K562 (cell line): ENCODE measurements around the gene JAG2.

ENCODE experiments used
- E2F6 ChIP-seq, 2 experiments: IDR thresholded peaks; 2 replicates each; pipeline ENCODE4 v1.6.1; 2011; ENCODE audit warnings: borderline replicate concordance in 1 of 2, control low read depth in 1 of 2, low read depth in 1 of 2, low read length in 1 of 2, mild to moderate bottlenecking in 1 of 2, mixed read lengths in 1 of 2, moderate library complexity in 1 of 2; ENCODE audit not compliant: insufficient read depth in 1 of 2, insufficient read length in 1 of 2, poor library complexity in 1 of 2, severe bottlenecking in 1 of 2; ENCODE audit errors: extremely low read depth in 1 of 2
- HDAC8 ChIP-seq: fragments of 450-650 bp; IDR thresholded peaks from 2 replicates; pipeline ENCODE4 v1.6.1; 2016; ENCODE audit warnings: mild to moderate bottlenecking, missing genetic modification characterization, moderate library complexity, missing compliant biosample characterization
- KDM1A ChIP-seq, 2 experiments: fragments of 450-650 bp; IDR thresholded peaks; 2 replicates each; pipeline ENCODE4 v1.6.1; 2016; ENCODE audit warnings: mild to moderate bottlenecking in 2 of 2
- MITF ChIP-seq: IDR thresholded peaks from 2 replicates; pipeline ENCODE4 v1.6.1; 2014; ENCODE audit warnings: antibody characterized with exemption
- MYNN ChIP-seq, 2 experiments: sonication (generic); formaldehyde crosslinking in 1 of 2; IDR thresholded peaks; 2 replicates each; pipeline versions ENCODE4 v1.5.0 to v1.6.1; 2016 to 2020; ENCODE audit warnings: antibody characterized with exemption in 1 of 2, missing genetic modification reagents in 1 of 2
- POLR2A ChIP-seq: fragments of 450-650 bp; conservative IDR thresholded peaks from 2 replicates; pipeline ENCODE4 v1.6.1; 2016
- RAD21 ChIP-seq, 2 experiments: fragments of 250-450 bp in 1 of 2; fragments of 450-650 bp in 1 of 2; sonication (Bioruptor Pico) in 1 of 2; formaldehyde crosslinking in 1 of 2; IDR thresholded peaks in 1 of 2; conservative IDR thresholded peaks in 1 of 2; 2 replicates each; pipeline versions ENCODE4 v1.4.0 to v1.8.0; 2020 to 2022; ENCODE audit warnings: mild to moderate bottlenecking in 2 of 2, moderate library complexity in 1 of 2
- SIRT6 ChIP-seq: IDR thresholded peaks from one replicate; pipeline ENCODE4 v1.6.1; 2012; ENCODE audit warnings: low read depth, mild to moderate bottlenecking, control low read depth, inconsistent platforms, low read length, moderate library complexity
- ZC3H4 ChIP-seq: sonication (generic); formaldehyde crosslinking; IDR thresholded peaks from 2 replicates; pipeline ENCODE4 v1.9.0; 2021; ENCODE audit warnings: missing genetic modification reagents, borderline replicate concordance
- ZNF507 ChIP-seq: conservative IDR thresholded peaks from 2 replicates; pipeline ENCODE4 v1.6.1; 2017; ENCODE audit warnings: missing genetic modification characterization, missing compliant biosample characterization

DNA sequence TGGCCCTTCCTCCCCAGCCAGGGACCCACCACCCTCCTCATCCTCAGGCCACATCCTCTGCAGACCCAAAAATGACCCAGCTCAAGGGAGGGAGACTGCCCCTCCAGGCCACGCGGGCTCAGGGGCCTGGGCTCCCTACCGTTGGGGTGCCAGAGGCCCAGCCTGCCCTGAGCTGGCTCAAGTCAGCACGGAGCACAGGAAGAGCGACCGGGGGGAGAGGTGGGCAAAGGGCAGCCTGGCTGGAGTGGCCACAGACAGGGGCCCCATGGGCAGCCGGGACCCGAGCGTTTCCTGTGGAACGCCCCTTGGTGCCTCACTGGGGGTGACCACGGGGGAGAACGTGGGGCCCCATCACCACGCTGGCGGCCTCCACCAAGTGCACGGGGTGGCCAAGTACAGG lies 10.7 kb downstream of the JAG2 start:
- TF ChIP-seq HDAC8 (tag): no peak
- no peak for TF ChIP-seq ZC3H4 (CRISPR knock-in tag)
- TF ChIP-seq ZNF507 (tag): no peak
- no peak for TF ChIP-seq KDM1A (IDR thresholded peaks at IDR 0.05)
- no peak for TF ChIP-seq E2F6 (IDR thresholded peaks at IDR 0.05; ENCODE audit: borderline replicate concordance in 1 of 2, extremely low read depth in 1 of 2, insufficient read depth in 1 of 2, insufficient read length in 1 of 2, low read depth in 1 of 2, low read length in 1 of 2, poor library complexity in 1 of 2, severe bottlenecking in 1 of 2)
- no peak for TF ChIP-seq MITF
- no peak for TF ChIP-seq MYNN (IDR thresholded peaks at IDR 0.05)
- TF ChIP-seq MYNN (CRISPR knock-in tag; IDR thresholded peaks at IDR 0.05): no peak
- TF ChIP-seq POLR2A: no peak
- no peak for TF ChIP-seq RAD21 (CRISPR knock-in tag; conservative IDR thresholded peaks at IDR 0.05 in 1 of 2, IDR thresholded peaks at IDR 0.05 in 1 of 2)
- no peak for TF ChIP-seq SIRT6
